HG02943 (cell line): Measurements from ENCODE around the gene GNAS-AS1.

Source experiments
- ATAC-seq: cut with Tn5 transposase; IDR thresholded peaks from one replicate; pipeline ENCODE4 v1.9.1; 2021; ENCODE audit warnings: mild to moderate bottlenecking, low read depth, moderate library complexity; ENCODE audit not compliant: unreplicated experiment

The GNAS-AS1 gene

GRCh38 chr20:58864346-58864745, 13.6 kb upstream of the GNAS-AS1 start:
- ATAC-seq = no peak

- no peak for ATAC-seq
Measured at GRCh38 chr20:58863044-58863790, 12.5 kb upstream of the GNAS-AS1 start.

- ATAC-seq = no peak
Measured at GRCh38 chr20:58855506-58856389, 5.0 kb upstream of the GNAS-AS1 start.

- ATAC-seq = no peak
Measured at GRCh38 chr20:58854638-58855471, 4.2 kb upstream of the GNAS-AS1 start.

- ATAC-seq = no peak
Measured at GRCh38 chr20:58853976-58854637, 3.4 kb upstream of the GNAS-AS1 start.

GRCh38 chr20:58853466-58853865, 2.8 kb upstream of the GNAS-AS1 start:
- ATAC-seq = no peak

- no peak for ATAC-seq
Measured at GRCh38 chr20:58852543-58853271, 2.0 kb upstream of the GNAS-AS1 start, which contains the start of gene GNAS. Gene GNAS (plus strand): TSS chr20:58852716.

GRCh38 chr20:58851969-58852458, 1.3 kb upstream of the GNAS-AS1 start:
- ATAC-seq = no peak

- no peak for ATAC-seq
Measured at GRCh38 chr20:58851221-58851968, 693 bp upstream of the GNAS-AS1 start.

GRCh38 chr20:58847463-58847862, 3.2 kb downstream of the GNAS-AS1 start:
- ATAC-seq = no peak

GRCh38 chr20:58845706-58846105, 5.0 kb downstream of the GNAS-AS1 start:
- no peak for ATAC-seq

- ATAC-seq = no peak
Measured at GRCh38 chr20:58843128-58843556, 7.6 kb downstream of the GNAS-AS1 start.

GRCh38 chr20:58842276-58842675, 8.4 kb downstream of the GNAS-AS1 start:
- no peak for ATAC-seq

GRCh38 chr20:58841539-58842264, 9.0 kb downstream of the GNAS-AS1 start:
- no peak for ATAC-seq

GRCh38 chr20:58840816-58841538, 9.7 kb downstream of the GNAS-AS1 start:
- ATAC-seq = no peak

GRCh38 chr20:58839991-58840747, 10.5 kb downstream of the GNAS-AS1 start:
- ATAC-seq = no peak

- no peak for ATAC-seq
Measured at GRCh38 chr20:58839474-58839874, 11.2 kb downstream of the GNAS-AS1 start.
